ENCODE results near the gene DNAAF1. TPM values are rescaled to one million over a fixed set of nuclear protein-coding genes. Genes with fewer than 3 reads are reported as not detected.

DNAAF1 gene
- total and polyA plus RNA-seq, 2 of the 8 experiments (the other 6 are each of a cell fraction or from before 2014, with no cell fraction given) = 0.09 to 0.15 TPM

DNA sequence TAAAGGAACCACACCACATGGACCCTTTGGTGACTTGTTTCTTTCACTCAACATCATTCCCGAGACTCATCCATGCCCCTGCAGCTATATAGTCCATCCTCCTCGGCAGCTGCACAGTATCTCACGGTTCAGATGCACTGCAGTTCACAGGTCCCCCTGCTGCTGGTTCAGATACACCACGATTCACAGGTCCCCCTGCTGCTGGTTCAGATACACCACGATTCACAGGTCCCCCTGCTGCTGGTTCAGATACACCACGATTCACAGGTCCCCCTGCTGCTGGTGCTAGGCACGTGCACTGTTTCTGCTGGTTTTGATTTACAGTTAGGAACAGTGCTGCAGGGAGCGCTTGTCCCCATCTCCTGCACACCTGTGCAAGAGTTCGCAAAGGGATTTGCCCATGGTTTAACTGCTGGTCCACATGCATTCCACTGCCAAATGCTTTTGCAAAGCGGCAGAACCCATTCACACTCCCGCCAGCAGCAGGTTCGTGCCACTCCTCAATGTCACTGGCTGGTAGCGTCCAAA is 3.9 kb upstream of the DNAAF1 start:
- no peak overlapping the region for H3K27ac ChIP-seq (ENCODE audit: low read depth, low read length)
- H3K9ac ChIP-seq (replicated peaks in 1 of 4; ENCODE audit: extremely low read depth in 1 of 4, low read depth in 3 of 4, low read length in 3 of 4) = no peak overlapping the region
- H3K36me3 ChIP-seq (ENCODE audit: control insufficient read depth in 2 of 4, insufficient read depth in 4 of 4, low read length in 3 of 4) = peaks cover 0 to 3% (median 0%) of the 10 kb centered on the region in 4 experiments; a peak in 1 of 8 replicates
- no peak overlapping the region for H3K18ac ChIP-seq (ENCODE audit: extremely low read depth, low read length)
- no peak overlapping the region for H3K23ac ChIP-seq (ENCODE audit: insufficient read length)
- POLR2A ChIA-PET (ENCODE audit: partially characterized antibody) = interaction anchor here (1.4 to 2.7 kb wide), 2 partner anchors 24 to 27 kb away, joined by 5 to 9 read pairs; partner anchors contain the start of gene MBTPS1
- H3K14ac ChIP-seq (ENCODE audit: insufficient read length) = no peak overlapping the region
- CTCF ChIA-PET (ENCODE audit: partially characterized antibody) = interaction anchor here (0.6 to 4.9 kb wide), 18 partner anchors 10 to 1095 kb away, joined by 3 to 44 read pairs (median 3); partner anchors contain the start of gene MBTPS1
- H4K5ac ChIP-seq (ENCODE audit: insufficient read length, low read depth, low read length) = no peak overlapping the region
- no peak overlapping the region for H2BK12ac ChIP-seq (ENCODE audit: low read depth, low read length)
- peaks cover 10 to 25% (median 19%) of the 10 kb centered on the region in 4 experiments for H3K4me1 ChIP-seq (replicated peaks in 1 of 4; ENCODE audit: control insufficient read depth in 3 of 4, insufficient read depth in 4 of 4, low read length in 3 of 4)
- H2BK20ac ChIP-seq (ENCODE audit: low read length) = no peak overlapping the region
- H3K79me1 ChIP-seq (ENCODE audit: low read depth, low read length) = peaks cover 13% of the 10 kb centered on the region
- FAIRE-seq (no peak), DNase-seq (ENCODE audit: low read depth in 1 of 2, low spot score in 2 of 2) (no peak)
- H2BK5ac ChIP-seq (ENCODE audit: low read depth, low read length) = no peak overlapping the region
- no peaks in the 10 kb centered on the region for H3K9me3 ChIP-seq (ENCODE audit: insufficient read depth in 2 of 2, low read depth in 1 of 2, low read length in 1 of 2)
- H3K27me3 ChIP-seq (replicated peaks in 1 of 4; ENCODE audit: control insufficient read depth in 3 of 4, extremely low read depth in 1 of 4, insufficient read depth in 3 of 4, low read length in 3 of 4) = peaks cover 0 to 4% (median 2%) of the 10 kb centered on the region in 4 experiments; a peak in 2 of 7 replicates
- peaks cover 3 to 13% of the 10 kb centered on the region in 2 experiments for H4K20me1 ChIP-seq (replicated peaks in 1 of 2; ENCODE audit: control insufficient read depth in 1 of 2, insufficient read depth in 2 of 2, low read length in 2 of 2)
- H2BK15ac ChIP-seq (ENCODE audit: low read length) = no peak overlapping the region
- no peak overlapping the region for H4K91ac ChIP-seq (replicated peaks; ENCODE audit: insufficient read length, low read length)
- peaks cover 8% of the 10 kb centered on the region; the same call in 1 of the 2 replicates for H3K23me2 ChIP-seq (ENCODE audit: low read depth, low read length)
- H3K4ac ChIP-seq (replicated peaks; ENCODE audit: insufficient read length, low read depth, low read length) = no peak overlapping the region
- no peak overlapping the region for H2AK5ac ChIP-seq (ENCODE audit: low read depth, low read length)
- no peak overlapping the region for H3K4me3 ChIP-seq (ENCODE audit: extremely low read depth in 1 of 4, insufficient read depth in 2 of 4, low read depth in 3 of 4, low read length in 4 of 4)
- H2AFZ ChIP-seq (ENCODE audit: low read length) = no peak overlapping the region
- H2BK120ac ChIP-seq (replicated peaks; ENCODE audit: low read depth, low read length) = no peak overlapping the region
- H4K8ac ChIP-seq (ENCODE audit: extremely low read depth, insufficient read depth, low read length) = no peak overlapping the region; the same call in 1 of the 2 replicates
- no peak overlapping the region for H3K56ac ChIP-seq (replicated peaks; ENCODE audit: insufficient read length, low read depth, low read length)
- H3K4me2 ChIP-seq (ENCODE audit: insufficient read depth in 1 of 2, low read depth in 2 of 2, low read length in 2 of 2) = peak overlapping the region in 1 of 2 experiments; percentile 13; a peak in 1 of 4 replicates
- peaks cover 5 to 74% of the 10 kb centered on the region in 2 experiments; a peak in 3 of 4 replicates for H3K79me2 ChIP-seq (ENCODE audit: control insufficient read depth in 1 of 2, insufficient read depth in 2 of 2, low read length in 2 of 2)
- 72% methylated on average over 13 of the region's 13 CpGs; no CpG with 5 or more reads in 1 of the 2 experiments for WGBS, 2 experiments (ENCODE audit: extremely low coverage in 1 of 2, insufficient coverage in 1 of 2, insufficient read length in 1 of 2, insufficient replicate concordance in 2 of 2, low coverage in 1 of 2, low lambda C conversion rate in 2 of 2, missing lambda C conversion rate in 1 of 2)
- TF ChIP-seq, protein P1, sequence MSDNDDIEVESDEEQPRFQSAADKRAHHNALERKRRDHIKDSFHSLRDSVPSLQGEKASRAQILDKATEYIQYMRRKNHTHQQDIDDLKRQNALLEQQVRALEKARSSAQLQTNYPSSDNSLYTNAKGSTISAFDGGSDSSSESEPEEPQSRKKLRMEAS (IDR thresholded peaks at IDR 0.05) = peak; percentile 59
- TF ChIP-seq, protein P2, sequence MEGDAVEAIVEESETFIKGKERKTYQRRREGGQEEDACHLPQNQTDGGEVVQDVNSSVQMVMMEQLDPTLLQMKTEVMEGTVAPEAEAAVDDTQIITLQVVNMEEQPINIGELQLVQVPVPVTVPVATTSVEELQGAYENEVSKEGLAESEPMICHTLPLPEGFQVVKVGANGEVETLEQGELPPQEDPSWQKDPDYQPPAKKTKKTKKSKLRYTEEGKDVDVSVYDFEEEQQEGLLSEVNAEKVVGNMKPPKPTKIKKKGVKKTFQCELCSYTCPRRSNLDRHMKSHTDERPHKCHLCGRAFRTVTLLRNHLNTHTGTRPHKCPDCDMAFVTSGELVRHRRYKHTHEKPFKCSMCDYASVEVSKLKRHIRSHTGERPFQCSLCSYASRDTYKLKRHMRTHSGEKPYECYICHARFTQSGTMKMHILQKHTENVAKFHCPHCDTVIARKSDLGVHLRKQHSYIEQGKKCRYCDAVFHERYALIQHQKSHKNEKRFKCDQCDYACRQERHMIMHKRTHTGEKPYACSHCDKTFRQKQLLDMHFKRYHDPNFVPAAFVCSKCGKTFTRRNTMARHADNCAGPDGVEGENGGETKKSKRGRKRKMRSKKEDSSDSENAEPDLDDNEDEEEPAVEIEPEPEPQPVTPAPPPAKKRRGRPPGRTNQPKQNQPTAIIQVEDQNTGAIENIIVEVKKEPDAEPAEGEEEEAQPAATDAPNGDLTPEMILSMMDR (IDR thresholded peaks at IDR 0.05; ENCODE audit: control extremely low read depth in 1 of 3, insufficient read depth in 1 of 3, low read depth in 1 of 3, low read length in 3 of 3) = peak; percentile 29 to 78 (median 65)
- TF ChIP-seq KDM1A (IDR thresholded peaks at IDR 0.05; ENCODE audit: borderline replicate concordance, low read length) = no peak
- peak in 1 of 2 experiments; percentile 29; a peak in 2 of 4 replicates for TF ChIP-seq RAD21 (IDR thresholded peaks at IDR 0.05 in 1 of 2, conservative IDR thresholded peaks at IDR 0.05 in 1 of 2; ENCODE audit: low read depth in 2 of 2, low read length in 2 of 2)
- TF ChIP-seq JUN (IDR thresholded peaks at IDR 0.05; ENCODE audit: low read depth, low read length) = no peak
- TF ChIP-seq ASH2L (IDR thresholded peaks at IDR 0.05; ENCODE audit: low read length) = no peak
- TF ChIP-seq HDAC2 (IDR thresholded peaks at IDR 0.05; ENCODE audit: borderline replicate concordance in 1 of 2, low read depth in 2 of 2, low read length in 2 of 2) = no peak

Measured in H1 (cell line).